ENCODE results near the gene TFR2. TPM values are rescaled to one million over a fixed set of nuclear protein-coding genes. Genes with fewer than 3 reads are reported as not detected.

Gene TFR2
- total and polyA plus RNA-seq, 9 of the 15 experiments (the other 6 are each of a cell fraction or from before 2014, with no cell fraction given), result 3.8 to 123 (median 51.1) TPM

- 0 out of 2 replicates have a peak, but pooled peaks have one; percentile 31 for TF ChIP-seq ARID4B (CRISPR knock-in tag; IDR thresholded peaks at IDR 0.05)
- peak in 1 of 3 experiments; percentile 2 for TF ChIP-seq YY1 (IDR thresholded peaks at IDR 0.05; ENCODE audit: borderline replicate concordance in 1 of 3, control insufficient read depth in 1 of 3, extremely low read depth in 1 of 3, insufficient read depth in 3 of 3, insufficient read length in 1 of 3, insufficient replicate concordance in 2 of 3, low read depth in 1 of 3, low read length in 2 of 3)
- TF ChIP-seq ZNF511 (CRISPR knock-in tag; IDR thresholded peaks at IDR 0.05), result 0 out of 2 replicates have a peak, but pooled peaks have one; percentile 38
- TF ChIP-seq ZHX1 (conservative IDR thresholded peaks at IDR 0.05; ENCODE audit: low read length), result no peak
- no peak for TF ChIP-seq CSDE1 (IDR thresholded peaks at IDR 0.05)
- no peak for TF ChIP-seq EGR1 (conservative IDR thresholded peaks at IDR 0.05)
- no peak for TF ChIP-seq MLX (CRISPR knock-in tag; conservative IDR thresholded peaks at IDR 0.05)
- no peak for TF ChIP-seq RBM34 (IDR thresholded peaks at IDR 0.05; ENCODE audit: borderline replicate concordance, insufficient read depth, low read length)
- TF ChIP-seq ZNF175 (CRISPR knock-in tag; IDR thresholded peaks at IDR 0.05; ENCODE audit: low read depth), result no peak
- TF ChIP-seq THRB (CRISPR knock-in tag; conservative IDR thresholded peaks at IDR 0.05), result no peak
- TF ChIP-seq SNRNP70 (optimal IDR thresholded peaks at IDR 0.05; ENCODE audit: low read depth, low read length), result no peak
- TF ChIP-seq ZNF277 (CRISPR knock-in tag; IDR thresholded peaks at IDR 0.05; ENCODE audit: borderline replicate concordance), result no peak
- no peak for TF ChIP-seq KDM1A (IDR thresholded peaks at IDR 0.05)
- TF ChIP-seq BRCA1 (IDR thresholded peaks at IDR 0.05), result no peak
- TF ChIP-seq BRCA1 (CRISPR knock-in tag; IDR thresholded peaks at IDR 0.05), result no peak
- no peak for TF ChIP-seq RBM39 (optimal IDR thresholded peaks at IDR 0.05; ENCODE audit: low read depth, low read length)
- no peak for TF ChIP-seq ZNF644 (tag; IDR thresholded peaks at IDR 0.05; ENCODE audit: low read depth)
These were observed 37.7 kb downstream of the TFR2 start (continued) for GRCh38 chr7:100603726-100604027.

Measured in K562 (cell line).